Uterus (tissue), 2 donors: ENCODE measurements around the gene KDELR1.
"Not testable (repeated sequence)": the region's sequence is repeated elsewhere in the genome, so short reads cannot be mapped to it uniquely, and the experiment has no call there.

Experiments used
- POLR2A ChIP-seq, 2 donors: fragments of 450-650 bp; IDR thresholded peaks; one replicate each; pipeline ENCODE4 v1.6.1; 2016; ENCODE audit warnings: antibody characterized with exemption in 2 of 2, mild to moderate bottlenecking in 1 of 2, moderate library complexity in 1 of 2
- TF ChIP-seq, protein P1 (sequence below), 4 experiments: fragments of 200-600 bp in 2 of 4; fragments of 450-650 bp in 2 of 4; sonication (generic) in 2 of 4; IDR thresholded peaks; one replicate each; pipeline ENCODE4 v1.5.1; 2016 to 2019; ENCODE audit warnings: antibody characterized with exemption in 4 of 4, mild to moderate bottlenecking in 2 of 4, moderate library complexity in 1 of 4

DNA sequence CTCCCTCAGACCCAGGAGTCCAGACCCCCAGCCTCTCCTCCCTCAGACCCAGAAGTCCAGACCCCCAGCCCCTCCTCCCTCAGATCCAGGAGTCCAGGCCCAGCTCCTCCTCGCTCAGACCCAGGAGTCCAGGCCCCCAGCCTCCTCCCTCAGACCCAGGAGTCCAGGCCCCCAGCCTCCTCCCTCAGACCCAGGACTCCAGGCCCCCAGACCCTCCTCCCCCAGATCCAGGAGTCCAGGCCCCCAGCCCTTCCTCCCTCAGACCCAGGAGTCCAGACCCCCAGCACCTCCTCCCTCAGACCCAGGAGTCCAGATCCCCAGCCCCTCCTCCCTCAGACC is 624 bp upstream of the KDELR1 start:
- TF ChIP-seq, protein P1, sequence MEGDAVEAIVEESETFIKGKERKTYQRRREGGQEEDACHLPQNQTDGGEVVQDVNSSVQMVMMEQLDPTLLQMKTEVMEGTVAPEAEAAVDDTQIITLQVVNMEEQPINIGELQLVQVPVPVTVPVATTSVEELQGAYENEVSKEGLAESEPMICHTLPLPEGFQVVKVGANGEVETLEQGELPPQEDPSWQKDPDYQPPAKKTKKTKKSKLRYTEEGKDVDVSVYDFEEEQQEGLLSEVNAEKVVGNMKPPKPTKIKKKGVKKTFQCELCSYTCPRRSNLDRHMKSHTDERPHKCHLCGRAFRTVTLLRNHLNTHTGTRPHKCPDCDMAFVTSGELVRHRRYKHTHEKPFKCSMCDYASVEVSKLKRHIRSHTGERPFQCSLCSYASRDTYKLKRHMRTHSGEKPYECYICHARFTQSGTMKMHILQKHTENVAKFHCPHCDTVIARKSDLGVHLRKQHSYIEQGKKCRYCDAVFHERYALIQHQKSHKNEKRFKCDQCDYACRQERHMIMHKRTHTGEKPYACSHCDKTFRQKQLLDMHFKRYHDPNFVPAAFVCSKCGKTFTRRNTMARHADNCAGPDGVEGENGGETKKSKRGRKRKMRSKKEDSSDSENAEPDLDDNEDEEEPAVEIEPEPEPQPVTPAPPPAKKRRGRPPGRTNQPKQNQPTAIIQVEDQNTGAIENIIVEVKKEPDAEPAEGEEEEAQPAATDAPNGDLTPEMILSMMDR (IDR thresholded peaks at IDR 0.05), result not testable (repeated sequence)
- TF ChIP-seq POLR2A (IDR thresholded peaks at IDR 0.05), result not testable (repeated sequence)
